Left ventricle myocardium inferior (tissue), 1 donor: ENCODE results near the gene MARK1. TPM values are rescaled to one million over a fixed set of nuclear protein-coding genes. Genes with fewer than 3 reads are reported as not detected.

ENCODE experiments used
- DNase-seq: peaks from one replicate; pipeline ENCODE4 v3.0.0-alpha.2; 2020
- H3K27ac ChIP-seq: fragments of 200-600 bp; replicated peaks from 2 replicates; pipeline ENCODE4 v1.8.0; 2021
- H3K27me3 ChIP-seq: fragments of 200-600 bp; 2 replicates; pipeline ENCODE4 v1.8.0; 2021; ENCODE audit warnings: low read depth
- H3K36me3 ChIP-seq: fragments of 200-600 bp; 2 replicates; pipeline ENCODE4 v1.8.0; 2021
- H3K4me1 ChIP-seq: fragments of 200-600 bp; 2 replicates; pipeline ENCODE4 v1.8.0; 2021
- H3K4me3 ChIP-seq: fragments of 200-600 bp; 2 replicates; pipeline ENCODE4 v1.8.0; 2021; ENCODE audit warnings: mild to moderate bottlenecking, moderate library complexity
- H3K9me3 ChIP-seq: fragments of 200-600 bp; replicated peaks from 2 replicates; pipeline ENCODE4 v1.8.0; 2021
- intact Hi-C: fragments of 100-400 bp; cut with micrococcal nuclease; formaldehyde crosslinking; loops from one replicate; pipeline ENCODE4 v1.11.0; 2022
- total RNA-seq: library from RNA; stranded (reverse); fragmentation: NEBNext Ultra II Directional; extraction: Animal tissue kit (Norgen Biotek cat#: 25700); gene quantifications from one replicate; pipeline ENCODE4 v1.2.1, GENCODE V29; 2021
- TF ChIP-seq, protein P1 (sequence below): fragments of 200-600 bp; IDR thresholded peaks from 2 replicates; pipeline ENCODE4 v1.8.0; 2021; ENCODE audit warnings: antibody characterized with exemption, mild to moderate bottlenecking, borderline replicate concordance
- donor health status: DM: no; HTN: yes; CAD: no; lungs with severe emphysema.

The MARK1 gene
- total RNA-seq, 1 donor from 2014 or later, result 14.9 TPM

DNA sequence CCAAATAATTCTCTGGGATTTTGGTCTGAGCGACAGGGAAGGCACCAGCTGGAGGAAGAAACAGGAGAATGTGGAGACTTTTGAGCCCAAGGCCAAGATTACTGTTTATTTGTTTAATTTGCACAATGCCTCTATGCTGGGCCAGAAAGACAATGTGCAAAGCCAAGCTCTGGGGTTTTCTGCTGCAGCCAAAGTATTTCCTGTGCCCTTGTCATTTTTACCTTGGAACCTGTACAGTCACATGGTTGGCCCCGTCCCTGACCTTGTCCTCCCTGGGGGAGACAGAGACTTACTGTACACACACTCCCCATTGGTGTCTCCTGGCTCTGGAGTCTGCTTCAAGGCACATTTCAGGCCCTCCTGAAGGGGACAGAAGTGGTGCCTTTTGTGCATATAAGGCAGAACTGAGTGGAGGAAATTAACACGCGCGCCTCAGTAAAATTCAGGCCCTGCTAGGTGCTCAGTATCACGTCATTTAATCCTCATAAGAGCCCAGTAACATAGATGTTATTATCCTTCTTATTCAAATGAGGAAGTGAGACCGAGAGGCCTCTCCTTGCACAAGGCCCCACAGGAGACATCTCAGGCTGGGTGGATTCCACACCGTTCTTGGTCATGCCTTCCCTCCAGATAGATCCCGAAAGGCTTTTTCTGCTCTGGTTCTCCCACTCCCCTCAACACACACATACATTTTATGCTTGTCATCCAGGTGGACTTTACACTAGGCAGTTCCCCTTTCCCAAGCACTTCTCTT lies 183.3 kb downstream of the MARK1 start:
- H3K27me3 ChIP-seq, result no peaks in the 10 kb centered on the region

More for the DNA sequence above, 183.3 kb downstream of the MARK1 start:
- intact Hi-C loops, result no loop called here
- no peak overlapping the region for H3K27ac ChIP-seq
- peaks cover 34% of the 10 kb centered on the region for H3K4me1 ChIP-seq
- peaks cover 10% of the 10 kb centered on the region for H3K9me3 ChIP-seq
- no peak for DNase-seq
- H3K36me3 ChIP-seq, result no peaks in the 10 kb centered on the region
- no peak overlapping the region for H3K4me3 ChIP-seq
- TF ChIP-seq, protein P1, sequence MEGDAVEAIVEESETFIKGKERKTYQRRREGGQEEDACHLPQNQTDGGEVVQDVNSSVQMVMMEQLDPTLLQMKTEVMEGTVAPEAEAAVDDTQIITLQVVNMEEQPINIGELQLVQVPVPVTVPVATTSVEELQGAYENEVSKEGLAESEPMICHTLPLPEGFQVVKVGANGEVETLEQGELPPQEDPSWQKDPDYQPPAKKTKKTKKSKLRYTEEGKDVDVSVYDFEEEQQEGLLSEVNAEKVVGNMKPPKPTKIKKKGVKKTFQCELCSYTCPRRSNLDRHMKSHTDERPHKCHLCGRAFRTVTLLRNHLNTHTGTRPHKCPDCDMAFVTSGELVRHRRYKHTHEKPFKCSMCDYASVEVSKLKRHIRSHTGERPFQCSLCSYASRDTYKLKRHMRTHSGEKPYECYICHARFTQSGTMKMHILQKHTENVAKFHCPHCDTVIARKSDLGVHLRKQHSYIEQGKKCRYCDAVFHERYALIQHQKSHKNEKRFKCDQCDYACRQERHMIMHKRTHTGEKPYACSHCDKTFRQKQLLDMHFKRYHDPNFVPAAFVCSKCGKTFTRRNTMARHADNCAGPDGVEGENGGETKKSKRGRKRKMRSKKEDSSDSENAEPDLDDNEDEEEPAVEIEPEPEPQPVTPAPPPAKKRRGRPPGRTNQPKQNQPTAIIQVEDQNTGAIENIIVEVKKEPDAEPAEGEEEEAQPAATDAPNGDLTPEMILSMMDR, result no peak

Other genes with a start within 250 kb of the MARK1 start
- 14.2 TPM for gene C1orf115, start 162.2 kb downstream of the MARK1 start, total RNA-seq
- 22.6 TPM for gene MTARC2, start 220.2 kb downstream of the MARK1 start, total RNA-seq